ENCODE data around the gene ADAD2.
A peak's percentile ranks its signal among the peaks of the same experiment; 100 is the strongest.

The ADAD2 gene

GRCh38 chr16:84223456-84223855 is 32.5 kb downstream of the ADAD2 start:
- no peak for DNase-seq (ENCODE audit: low spot score)

DNA sequence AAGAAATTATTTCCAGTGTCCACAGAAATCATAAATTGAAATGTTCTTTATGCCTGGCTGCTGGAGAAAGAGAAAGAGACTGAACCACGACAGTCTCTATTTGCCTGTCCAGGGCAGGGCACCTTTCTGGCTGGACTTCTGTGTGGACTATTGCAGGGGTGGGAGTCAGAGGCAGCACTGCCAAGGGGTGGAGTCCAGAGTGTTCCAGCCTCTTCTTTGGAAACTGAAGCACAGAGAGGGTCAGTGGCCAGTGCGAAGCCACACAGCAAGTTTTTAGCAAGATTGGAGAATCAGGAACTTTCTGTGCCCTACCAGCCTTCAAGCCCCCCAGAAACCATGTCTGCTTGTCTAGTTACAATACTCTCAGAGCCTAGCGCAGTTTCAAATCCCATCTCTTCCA is 33.6 kb downstream of the ADAD2 start:
- DNase-seq (ENCODE audit: low spot score), result no peak

GRCh38 chr16:84225126-84225525 is 34.2 kb downstream of the ADAD2 start:
- no peak for DNase-seq (ENCODE audit: low spot score)

- no peak for DNase-seq (ENCODE audit: low spot score)
These were observed 34.6 kb downstream of the ADAD2 start for GRCh38 chr16:84225571-84225970.

DNA sequence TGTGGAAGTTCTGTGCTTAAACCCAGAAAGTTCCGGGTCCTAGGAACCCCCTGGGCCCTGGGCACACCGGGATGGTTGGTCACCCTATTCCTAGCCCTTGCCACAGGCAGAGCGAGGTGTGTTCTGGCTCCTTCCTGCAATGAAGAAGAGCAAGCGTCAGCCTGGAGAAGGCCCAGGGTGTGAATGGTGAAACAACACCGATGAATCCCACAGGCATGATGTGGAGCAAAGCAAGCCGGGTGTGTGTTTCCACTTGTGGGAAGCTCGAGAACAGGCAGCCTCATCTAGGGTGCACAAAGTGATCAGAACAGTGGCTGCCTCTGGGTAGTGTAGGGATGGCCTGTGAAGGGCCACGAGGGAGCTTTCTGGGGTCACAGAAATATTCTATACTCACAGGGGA is 35.1 kb downstream of the ADAD2 start:
- no peak for DNase-seq (ENCODE audit: low spot score)

- no peak for DNase-seq (ENCODE audit: low spot score)
These were observed 36.6 kb downstream of the ADAD2 start for GRCh38 chr16:84227548-84227947.

GRCh38 chr16:84228256-84228838 is 37.4 kb downstream of the ADAD2 start:
- peak; percentile 98 for DNase-seq (ENCODE audit: low spot score)

DNA sequence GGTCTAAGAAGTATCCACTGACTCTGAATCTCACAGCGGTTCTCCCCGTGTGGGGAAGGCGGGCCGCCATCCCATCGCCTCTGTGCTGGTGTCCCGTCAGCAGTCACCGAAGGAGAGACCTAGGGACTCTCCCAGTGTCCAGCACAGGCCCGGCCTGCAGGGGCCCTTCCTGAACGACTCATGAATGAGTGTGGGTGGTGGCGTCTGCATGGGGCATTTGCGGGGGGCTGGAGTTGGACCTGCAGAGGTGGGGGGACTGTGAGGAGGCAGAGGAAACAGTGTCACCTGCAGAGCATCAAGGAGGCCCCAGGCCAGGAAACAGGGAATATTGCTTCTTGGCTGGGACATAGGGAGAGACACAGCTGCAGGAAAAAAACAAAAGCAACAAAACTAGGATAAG is 38.5 kb downstream of the ADAD2 start:
- no peak for DNase-seq (ENCODE audit: low spot score)

- no peak for DNase-seq (ENCODE audit: low spot score)
These were observed 41.1 kb downstream of the ADAD2 start for GRCh38 chr16:84232060-84232459.

- no peak for DNase-seq (ENCODE audit: low spot score)
These were observed 42.0 kb downstream of the ADAD2 start for GRCh38 chr16:84232969-84233368.

DNA sequence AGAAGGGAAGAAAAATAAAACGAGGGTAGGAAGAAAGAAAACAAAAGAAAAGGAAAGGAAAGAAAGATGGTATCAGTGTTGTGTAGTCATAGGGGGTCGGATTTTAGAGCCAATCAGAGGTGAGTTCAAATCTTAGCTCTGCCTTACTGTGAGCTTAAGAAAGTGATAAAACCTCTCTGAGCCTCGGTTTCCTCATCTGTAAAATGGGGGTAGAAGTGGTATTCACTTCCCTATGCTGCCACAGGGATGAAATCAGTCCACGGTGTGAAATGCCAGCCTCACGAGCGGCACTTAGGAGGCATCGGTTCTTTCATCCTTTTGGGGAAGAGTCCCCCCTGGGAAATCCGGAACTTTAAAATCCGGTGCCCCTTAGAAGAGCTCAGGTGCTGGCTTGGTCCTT is 42.8 kb downstream of the ADAD2 start:
- DNase-seq (ENCODE audit: low spot score), result no peak

DNA sequence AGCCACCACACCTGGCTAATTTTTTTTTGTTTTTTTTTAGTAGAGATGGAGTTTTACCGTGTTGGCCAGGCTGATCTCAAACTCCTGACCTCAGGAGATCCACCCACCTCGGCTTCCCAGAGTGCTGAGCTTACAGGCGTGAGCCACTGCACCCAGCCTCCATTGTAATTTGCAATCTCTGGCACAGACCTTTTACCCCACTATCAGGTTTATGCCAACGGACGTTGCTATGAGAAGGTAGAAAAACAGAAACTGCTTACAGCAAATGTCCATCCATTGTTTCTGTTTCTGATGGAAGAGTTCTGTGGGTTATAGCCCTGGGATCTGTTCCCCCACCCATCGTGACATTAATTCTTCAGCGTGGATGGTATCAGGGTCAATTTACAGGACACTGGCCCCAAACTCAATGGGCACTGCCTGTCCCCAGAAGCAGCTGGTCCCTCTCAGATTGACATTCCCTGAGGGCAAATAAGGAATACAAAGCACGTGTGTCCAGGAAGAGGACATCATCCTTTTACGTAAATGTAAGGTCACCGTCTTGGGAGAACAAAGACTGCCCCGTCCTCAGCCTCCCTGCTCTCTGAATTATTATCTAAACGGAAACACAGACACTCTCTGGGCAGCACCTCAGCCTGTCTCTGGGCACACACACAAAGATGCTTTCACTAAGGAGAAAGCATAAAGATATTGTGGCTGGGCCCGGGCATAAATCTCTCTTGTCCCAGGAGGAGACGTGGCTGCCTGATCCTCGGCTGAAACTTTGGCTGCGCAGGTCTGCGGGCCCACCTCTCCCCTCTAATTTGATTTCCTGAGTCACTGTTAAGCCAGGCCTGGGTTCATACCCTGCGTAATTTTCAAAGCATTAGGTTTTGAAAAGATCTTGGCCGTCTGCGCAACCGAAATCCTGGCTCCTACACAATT is 43.6 kb downstream of the ADAD2 start:
- no peak for DNase-seq (ENCODE audit: low spot score)

- DNase-seq (ENCODE audit: low spot score), result no peak
These were observed 45.7 kb downstream of the ADAD2 start for GRCh38 chr16:84236671-84237070.

DNA sequence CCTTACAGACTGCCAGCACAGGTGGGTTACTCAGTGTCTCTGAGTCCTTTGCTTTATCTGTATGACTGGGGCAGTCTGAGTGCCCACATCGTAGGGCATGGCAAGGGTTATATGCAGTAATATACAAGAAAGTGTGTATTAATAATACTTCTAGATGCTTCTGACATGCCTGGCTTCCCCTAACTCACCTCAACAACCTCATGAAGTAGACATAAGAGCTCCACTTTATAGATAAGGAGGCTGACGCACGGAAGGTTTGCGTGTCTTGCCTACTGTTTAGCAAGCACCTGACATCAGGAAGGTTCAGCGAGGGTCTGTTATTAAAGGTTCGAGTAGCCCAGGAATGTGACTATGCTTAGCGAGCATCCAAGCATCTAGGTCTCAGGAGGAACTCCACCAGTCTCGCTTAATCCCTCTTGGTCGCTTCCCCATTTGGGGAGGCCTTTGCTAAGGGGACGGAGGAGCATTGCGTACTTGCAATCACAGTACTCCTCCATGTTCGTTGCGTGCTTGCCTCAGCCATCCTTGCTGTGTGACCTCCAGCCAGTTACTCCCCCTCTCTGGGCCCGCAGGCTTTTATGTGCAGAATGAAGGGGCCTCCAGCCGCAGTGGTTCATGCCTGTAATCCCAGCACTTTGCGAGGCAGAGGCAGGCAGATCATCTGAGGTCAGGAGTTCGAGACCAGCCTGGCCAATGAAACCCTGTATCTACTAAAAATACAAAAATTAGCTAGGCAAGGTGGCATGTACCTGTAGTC is 47.2 kb downstream of the ADAD2 start:
- no peak for DNase-seq (ENCODE audit: low spot score)

DNA sequence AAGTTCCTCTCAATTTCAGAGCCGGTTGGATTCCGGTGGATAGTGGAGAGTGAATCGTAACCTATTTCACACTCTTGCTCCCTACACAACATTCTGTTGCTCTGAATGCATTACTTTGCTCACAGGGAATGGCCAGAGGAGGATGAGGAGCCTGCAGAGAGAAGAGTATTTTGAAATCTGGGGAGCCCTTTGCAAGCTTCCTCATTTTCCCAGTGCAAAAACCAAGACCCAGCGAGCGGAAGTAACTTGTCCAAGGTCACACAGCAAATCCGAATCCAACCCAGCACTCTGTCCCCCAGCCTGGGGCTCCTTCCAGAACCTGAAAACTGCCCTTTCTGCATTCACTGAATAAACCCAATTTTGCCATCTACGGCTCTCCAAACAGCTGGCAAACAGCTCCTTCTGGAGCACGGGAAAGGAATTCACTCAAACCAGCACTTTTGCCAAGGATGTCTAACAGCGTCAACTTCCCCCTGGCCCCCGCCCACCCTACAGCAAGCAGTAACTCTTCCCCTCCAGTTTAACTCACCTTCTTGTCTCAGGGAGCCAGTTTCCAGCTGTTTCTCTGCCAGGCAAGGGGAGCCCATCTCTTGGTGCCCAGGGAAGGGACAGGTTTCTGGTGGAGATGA is 48.3 kb downstream of the ADAD2 start:
- DNase-seq (ENCODE audit: low spot score), result no peak

- DNase-seq (ENCODE audit: low spot score), result no peak
These were observed 49.0 kb downstream of the ADAD2 start, which contains the start of gene KCNG4 for GRCh38 chr16:84239909-84240308. Gene KCNG4 (minus strand): TSS chr16:84240012. CDS start chr16:84237485, 2,527 bp downstream.

- DNase-seq (ENCODE audit: low spot score), result no peak
These were observed 49.5 kb downstream of the ADAD2 start for GRCh38 chr16:84240455-84240854.

DNA sequence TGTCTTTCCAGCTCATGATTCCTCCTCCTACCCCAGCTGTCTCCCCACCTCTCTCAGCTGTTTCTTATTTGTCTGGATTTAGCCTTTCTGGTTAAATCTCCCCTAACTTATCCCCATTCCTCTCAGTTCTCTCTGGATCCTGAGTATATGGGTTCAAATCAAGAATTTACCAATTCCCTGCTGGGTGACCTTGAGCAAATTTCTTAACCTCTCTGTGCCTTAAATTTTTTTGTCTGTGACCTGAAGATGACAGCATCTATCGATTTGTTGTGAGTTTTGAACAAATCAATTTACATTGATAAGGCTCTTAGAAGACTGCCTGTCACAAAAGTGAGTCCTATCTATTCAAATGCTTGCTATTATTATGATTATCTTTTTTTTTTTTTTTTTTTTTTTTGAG is 50.8 kb downstream of the ADAD2 start:
- DNase-seq (ENCODE audit: low spot score), result no peak

DNA sequence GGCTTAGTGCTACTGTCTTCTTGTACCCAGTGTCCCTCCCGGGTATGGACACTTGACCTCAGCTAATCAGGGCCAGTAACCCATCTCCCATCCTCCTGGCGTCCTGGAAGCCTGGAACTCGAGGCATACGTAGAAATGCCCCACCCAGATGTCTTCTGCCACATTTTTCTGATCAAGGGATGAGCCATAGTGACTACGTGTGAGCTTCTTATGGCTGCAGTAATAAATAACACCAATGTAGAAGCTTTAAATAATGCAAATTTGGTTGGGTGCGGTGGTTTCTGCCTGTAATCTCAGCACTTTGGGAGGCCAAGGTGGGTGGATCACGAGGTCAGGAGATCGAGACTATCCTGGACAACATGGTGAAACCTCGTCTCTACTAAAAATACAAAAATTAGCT is 51.9 kb downstream of the ADAD2 start:
- DNase-seq (ENCODE audit: low spot score), result no peak

DNA sequence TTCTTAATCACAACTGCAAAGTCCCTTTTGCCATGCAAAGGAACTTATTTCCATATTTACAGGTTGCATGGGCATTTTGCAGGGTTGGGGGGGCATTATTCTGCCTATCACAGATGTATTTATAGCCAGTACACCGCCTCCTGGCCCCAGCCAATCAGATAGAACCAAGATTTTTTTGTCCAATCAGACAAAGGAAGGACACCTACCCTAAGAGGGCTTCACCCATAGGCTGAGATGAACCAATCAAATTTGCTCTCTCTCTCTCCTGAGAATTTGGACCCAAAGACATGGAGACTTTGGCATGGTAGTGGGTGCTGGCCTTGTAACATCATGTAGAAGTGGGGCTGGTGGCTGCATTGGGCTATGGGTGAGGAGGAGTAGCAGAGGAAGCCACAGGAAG is 52.8 kb downstream of the ADAD2 start:
- DNase-seq (ENCODE audit: low spot score), result no peak

DNA sequence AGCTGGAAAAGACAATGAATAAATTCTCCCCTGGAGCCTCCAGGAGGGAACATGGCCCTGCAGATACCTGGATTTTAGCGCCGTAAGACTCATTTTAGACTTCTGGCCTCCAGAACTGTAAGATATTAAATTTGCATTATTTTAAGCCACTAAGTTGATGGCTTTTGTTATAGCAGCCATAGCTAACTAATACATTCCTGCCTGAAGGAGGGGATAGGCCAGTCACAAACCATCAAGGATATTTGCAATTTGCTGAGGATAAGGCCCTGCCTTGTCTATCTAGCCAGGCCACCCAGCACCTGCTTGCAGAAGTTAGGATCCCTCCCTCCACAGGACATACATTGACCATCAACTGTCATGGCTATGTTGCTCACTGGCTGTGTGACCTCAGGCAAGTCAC is 53.8 kb downstream of the ADAD2 start:
- DNase-seq (ENCODE audit: low spot score), result no peak

DNA sequence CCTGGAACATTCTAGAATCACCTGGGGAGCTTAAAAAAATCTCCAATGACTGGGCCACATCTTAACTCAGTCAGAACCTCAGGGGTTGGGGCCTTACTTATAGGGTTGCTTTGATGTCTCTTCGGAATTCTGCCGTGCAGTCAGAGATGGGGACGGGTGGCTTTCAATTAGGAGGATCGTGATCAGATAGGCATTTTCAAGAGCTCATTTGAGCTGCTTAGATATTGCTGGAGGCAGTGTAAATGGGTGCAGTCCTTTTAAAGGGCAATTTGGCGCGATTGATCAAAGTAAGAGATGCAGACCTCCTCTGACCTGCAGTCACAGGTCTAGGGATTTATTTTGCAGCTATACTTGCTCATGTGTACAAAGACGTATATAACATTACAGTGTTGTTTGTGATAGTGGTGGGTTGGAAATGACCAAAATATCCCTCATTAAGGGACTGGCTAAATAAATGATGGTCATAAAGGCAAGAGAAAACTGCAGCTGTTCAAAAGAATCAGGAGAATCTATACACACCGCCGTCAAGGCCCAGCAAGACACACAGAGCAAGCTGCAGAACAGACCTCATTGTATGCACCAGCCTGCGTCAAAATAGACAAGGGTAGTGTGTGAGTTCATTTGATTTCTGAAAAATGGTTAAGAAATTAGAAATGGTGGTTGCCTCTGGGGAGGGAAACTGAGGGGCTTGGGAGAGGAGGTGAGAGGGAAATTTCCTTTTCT is 55.2 kb downstream of the ADAD2 start:
- DNase-seq (ENCODE audit: low spot score), result no peak

All from hepatic stellate cell (primary cell).